H1 (cell line): Measurements from ENCODE around the gene SIGLEC15. TPM values are rescaled to one million over a fixed set of nuclear protein-coding genes. Genes with fewer than 3 reads are reported as not detected.

ENCODE experiments used
- CTBP2 ChIP-seq: IDR thresholded peaks from 2 replicates; pipeline ENCODE4 v1.7.0; 2011; ENCODE audit warnings: borderline replicate concordance, mild to moderate bottlenecking, moderate library complexity, mixed read lengths, low read length; ENCODE audit not compliant: insufficient read depth, insufficient read length
- EGR1 ChIP-seq: IDR thresholded peaks from 2 replicates; pipeline ENCODE4 v1.6.1; 2011; ENCODE audit warnings: low read depth, low read length, borderline replicate concordance
- EP300 ChIP-seq, 2 experiments: IDR thresholded peaks; 1 replicate in 1 of 2; 2 replicates in 1 of 2; pipeline ENCODE4 v1.6.1; 2011 to 2012; ENCODE audit warnings: low read depth in 2 of 2, low read length in 2 of 2, mild to moderate bottlenecking in 2 of 2, borderline replicate concordance in 1 of 2, inconsistent platforms in 1 of 2, moderate library complexity in 1 of 2
- POLR2A ChIP-seq, 2 experiments: IDR thresholded peaks; 1 replicate in 1 of 2; 2 replicates in 1 of 2; pipeline ENCODE4 v1.6.1; 2011; ENCODE audit warnings: low read depth in 2 of 2, low read length in 2 of 2, mild to moderate bottlenecking in 2 of 2; ENCODE audit errors: control extremely low read depth in 1 of 2
- POU5F1 ChIP-seq: IDR thresholded peaks from 2 replicates; pipeline ENCODE4 v1.6.1; 2011; ENCODE audit warnings: low read depth, mild to moderate bottlenecking, low read length, moderate library complexity
- RFX5 ChIP-seq: IDR thresholded peaks from 2 replicates; pipeline ENCODE4 v1.6.1; 2011; ENCODE audit warnings: low read depth, low read length, improper control_type of control experiment, borderline replicate concordance
- SAP30 ChIP-seq: fragments of 300-600 bp; sonication (generic); IDR thresholded peaks from 2 replicates; pipeline ENCODE4 v1.7.1; 2012; ENCODE audit warnings: low read length, moderate library complexity, mild to moderate bottlenecking, inconsistent platforms; ENCODE audit not compliant: insufficient read depth, insufficient replicate concordance
- TCF12 ChIP-seq: IDR thresholded peaks from 2 replicates; pipeline ENCODE4 v1.6.1; 2011; ENCODE audit warnings: low read depth, mild to moderate bottlenecking, low read length
- ZNF274 ChIP-seq: IDR thresholded peaks from 2 replicates; pipeline ENCODE4 v1.7.0; 2012; ENCODE audit warnings: low read length, borderline replicate concordance; ENCODE audit errors: extremely low read depth
- polyA plus RNA-seq, 7 experiments: library from polyadenylated mRNA; depleted of rRNA in 3 of 7; stranded (reverse) in 5 of 7; unstranded in 2 of 7; fragments of >200 nt in 5 of 7; fragments of 200-250 nt in 2 of 7; gene quantifications; 1 replicate in 5 of 7; 2 replicates in 1 of 7; 4 replicates in 1 of 7; pipeline versions ENCODE4 v1.2.1 to v1.2.3, GENCODE V29; 2011 to 2013; ENCODE audit warnings: missing spikeins in 2 of 7, mixed read lengths in 2 of 7
- total RNA-seq: library from RNA; stranded (reverse); fragmentation: NEBNext Ultra II Directional; extraction: Animal tissue kit (Norgen Biotek cat#: 25700); gene quantifications from 2 replicates; pipeline ENCODE4 v1.2.1, GENCODE V29; 2021
- TF ChIP-seq, protein P1 (sequence below): fragments of 300-600 bp; sonication (generic); IDR thresholded peaks from 2 replicates; pipeline ENCODE4 v1.7.1; 2012; ENCODE audit warnings: low read length, moderate library complexity, mild to moderate bottlenecking, inconsistent platforms; ENCODE audit not compliant: insufficient replicate concordance
- TF ChIP-seq, protein P2 (sequence below): IDR thresholded peaks from 2 replicates; pipeline ENCODE4 v1.6.1; 2012; ENCODE audit warnings: inconsistent platforms

SIGLEC15 gene
- total and polyA plus RNA-seq, 2 of the 8 experiments (the other 6 are each of a cell fraction or from before 2014, with no cell fraction given) = 0.20 to 0.37 TPM

DNA sequence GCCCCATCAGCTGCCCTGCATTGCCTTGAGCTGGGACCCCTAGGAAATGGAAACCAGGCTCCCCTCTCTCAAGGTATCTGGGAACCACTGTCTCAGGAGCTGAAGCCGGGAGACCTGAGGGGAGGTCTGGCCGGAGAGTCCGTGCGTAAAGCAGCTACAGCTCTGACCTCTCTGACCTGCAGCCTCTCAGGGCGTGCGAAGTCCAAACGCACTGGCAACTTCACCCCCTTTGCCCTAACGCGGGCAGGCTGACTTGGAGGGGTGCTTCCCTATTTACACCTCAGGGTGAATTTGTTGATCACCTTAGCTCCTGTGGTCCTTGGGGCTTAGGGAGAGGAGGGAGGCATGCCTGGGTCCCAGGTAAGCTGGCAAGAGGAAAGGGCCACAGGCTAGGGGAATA is 17.5 kb downstream of the SIGLEC15 start (continued):
- TF ChIP-seq, protein P1, sequence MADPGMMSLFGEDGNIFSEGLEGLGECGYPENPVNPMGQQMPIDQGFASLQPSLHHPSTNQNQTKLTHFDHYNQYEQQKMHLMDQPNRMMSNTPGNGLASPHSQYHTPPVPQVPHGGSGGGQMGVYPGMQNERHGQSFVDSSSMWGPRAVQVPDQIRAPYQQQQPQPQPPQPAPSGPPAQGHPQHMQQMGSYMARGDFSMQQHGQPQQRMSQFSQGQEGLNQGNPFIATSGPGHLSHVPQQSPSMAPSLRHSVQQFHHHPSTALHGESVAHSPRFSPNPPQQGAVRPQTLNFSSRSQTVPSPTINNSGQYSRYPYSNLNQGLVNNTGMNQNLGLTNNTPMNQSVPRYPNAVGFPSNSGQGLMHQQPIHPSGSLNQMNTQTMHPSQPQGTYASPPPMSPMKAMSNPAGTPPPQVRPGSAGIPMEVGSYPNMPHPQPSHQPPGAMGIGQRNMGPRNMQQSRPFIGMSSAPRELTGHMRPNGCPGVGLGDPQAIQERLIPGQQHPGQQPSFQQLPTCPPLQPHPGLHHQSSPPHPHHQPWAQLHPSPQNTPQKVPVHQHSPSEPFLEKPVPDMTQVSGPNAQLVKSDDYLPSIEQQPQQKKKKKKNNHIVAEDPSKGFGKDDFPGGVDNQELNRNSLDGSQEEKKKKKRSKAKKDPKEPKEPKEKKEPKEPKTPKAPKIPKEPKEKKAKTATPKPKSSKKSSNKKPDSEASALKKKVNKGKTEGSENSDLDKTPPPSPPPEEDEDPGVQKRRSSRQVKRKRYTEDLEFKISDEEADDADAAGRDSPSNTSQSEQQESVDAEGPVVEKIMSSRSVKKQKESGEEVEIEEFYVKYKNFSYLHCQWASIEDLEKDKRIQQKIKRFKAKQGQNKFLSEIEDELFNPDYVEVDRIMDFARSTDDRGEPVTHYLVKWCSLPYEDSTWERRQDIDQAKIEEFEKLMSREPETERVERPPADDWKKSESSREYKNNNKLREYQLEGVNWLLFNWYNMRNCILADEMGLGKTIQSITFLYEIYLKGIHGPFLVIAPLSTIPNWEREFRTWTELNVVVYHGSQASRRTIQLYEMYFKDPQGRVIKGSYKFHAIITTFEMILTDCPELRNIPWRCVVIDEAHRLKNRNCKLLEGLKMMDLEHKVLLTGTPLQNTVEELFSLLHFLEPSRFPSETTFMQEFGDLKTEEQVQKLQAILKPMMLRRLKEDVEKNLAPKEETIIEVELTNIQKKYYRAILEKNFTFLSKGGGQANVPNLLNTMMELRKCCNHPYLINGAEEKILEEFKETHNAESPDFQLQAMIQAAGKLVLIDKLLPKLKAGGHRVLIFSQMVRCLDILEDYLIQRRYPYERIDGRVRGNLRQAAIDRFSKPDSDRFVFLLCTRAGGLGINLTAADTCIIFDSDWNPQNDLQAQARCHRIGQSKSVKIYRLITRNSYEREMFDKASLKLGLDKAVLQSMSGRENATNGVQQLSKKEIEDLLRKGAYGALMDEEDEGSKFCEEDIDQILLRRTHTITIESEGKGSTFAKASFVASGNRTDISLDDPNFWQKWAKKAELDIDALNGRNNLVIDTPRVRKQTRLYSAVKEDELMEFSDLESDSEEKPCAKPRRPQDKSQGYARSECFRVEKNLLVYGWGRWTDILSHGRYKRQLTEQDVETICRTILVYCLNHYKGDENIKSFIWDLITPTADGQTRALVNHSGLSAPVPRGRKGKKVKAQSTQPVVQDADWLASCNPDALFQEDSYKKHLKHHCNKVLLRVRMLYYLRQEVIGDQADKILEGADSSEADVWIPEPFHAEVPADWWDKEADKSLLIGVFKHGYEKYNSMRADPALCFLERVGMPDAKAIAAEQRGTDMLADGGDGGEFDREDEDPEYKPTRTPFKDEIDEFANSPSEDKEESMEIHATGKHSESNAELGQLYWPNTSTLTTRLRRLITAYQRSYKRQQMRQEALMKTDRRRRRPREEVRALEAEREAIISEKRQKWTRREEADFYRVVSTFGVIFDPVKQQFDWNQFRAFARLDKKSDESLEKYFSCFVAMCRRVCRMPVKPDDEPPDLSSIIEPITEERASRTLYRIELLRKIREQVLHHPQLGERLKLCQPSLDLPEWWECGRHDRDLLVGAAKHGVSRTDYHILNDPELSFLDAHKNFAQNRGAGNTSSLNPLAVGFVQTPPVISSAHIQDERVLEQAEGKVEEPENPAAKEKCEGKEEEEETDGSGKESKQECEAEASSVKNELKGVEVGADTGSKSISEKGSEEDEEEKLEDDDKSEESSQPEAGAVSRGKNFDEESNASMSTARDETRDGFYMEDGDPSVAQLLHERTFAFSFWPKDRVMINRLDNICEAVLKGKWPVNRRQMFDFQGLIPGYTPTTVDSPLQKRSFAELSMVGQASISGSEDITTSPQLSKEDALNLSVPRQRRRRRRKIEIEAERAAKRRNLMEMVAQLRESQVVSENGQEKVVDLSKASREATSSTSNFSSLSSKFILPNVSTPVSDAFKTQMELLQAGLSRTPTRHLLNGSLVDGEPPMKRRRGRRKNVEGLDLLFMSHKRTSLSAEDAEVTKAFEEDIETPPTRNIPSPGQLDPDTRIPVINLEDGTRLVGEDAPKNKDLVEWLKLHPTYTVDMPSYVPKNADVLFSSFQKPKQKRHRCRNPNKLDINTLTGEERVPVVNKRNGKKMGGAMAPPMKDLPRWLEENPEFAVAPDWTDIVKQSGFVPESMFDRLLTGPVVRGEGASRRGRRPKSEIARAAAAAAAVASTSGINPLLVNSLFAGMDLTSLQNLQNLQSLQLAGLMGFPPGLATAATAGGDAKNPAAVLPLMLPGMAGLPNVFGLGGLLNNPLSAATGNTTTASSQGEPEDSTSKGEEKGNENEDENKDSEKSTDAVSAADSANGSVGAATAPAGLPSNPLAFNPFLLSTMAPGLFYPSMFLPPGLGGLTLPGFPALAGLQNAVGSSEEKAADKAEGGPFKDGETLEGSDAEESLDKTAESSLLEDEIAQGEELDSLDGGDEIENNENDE = no peak
- TF ChIP-seq RFX5 = no peak
- TF ChIP-seq ZNF274 = no peak
- no peak for TF ChIP-seq EP300 (IDR thresholded peaks at IDR 0.05; ENCODE audit: borderline replicate concordance in 1 of 2, low read depth in 2 of 2, low read length in 2 of 2)
- TF ChIP-seq POLR2A (IDR thresholded peaks at IDR 0.05; ENCODE audit: control extremely low read depth in 1 of 2, low read depth in 2 of 2, low read length in 2 of 2) = no peak
- no peak for TF ChIP-seq EGR1
- TF ChIP-seq SAP30 = no peak
- TF ChIP-seq CTBP2 = no peak
- TF ChIP-seq, protein P2, sequence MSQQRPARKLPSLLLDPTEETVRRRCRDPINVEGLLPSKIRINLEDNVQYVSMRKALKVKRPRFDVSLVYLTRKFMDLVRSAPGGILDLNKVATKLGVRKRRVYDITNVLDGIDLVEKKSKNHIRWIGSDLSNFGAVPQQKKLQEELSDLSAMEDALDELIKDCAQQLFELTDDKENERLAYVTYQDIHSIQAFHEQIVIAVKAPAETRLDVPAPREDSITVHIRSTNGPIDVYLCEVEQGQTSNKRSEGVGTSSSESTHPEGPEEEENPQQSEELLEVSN = no peak
- TF ChIP-seq TCF12 = no peak
- TF ChIP-seq POU5F1 = no peak
